Stimulated activated CD4-positive, alpha-beta T cell treated with anti-CD3 and anti-CD28 coated beads, Interleukin-12 subunit alpha, Interleukin-12 subunit beta, amount 100 ng/mL, for 24 hours (primary cell): ENCODE measurements around the gene SLC25A12.

Experiments
- DNase-seq, 2 experiments: peaks; one replicate each; pipeline ENCODE4 v3.0.0-alpha.2; 2020; ENCODE audit warnings: low read depth in 2 of 2

The SLC25A12 gene

DNA sequence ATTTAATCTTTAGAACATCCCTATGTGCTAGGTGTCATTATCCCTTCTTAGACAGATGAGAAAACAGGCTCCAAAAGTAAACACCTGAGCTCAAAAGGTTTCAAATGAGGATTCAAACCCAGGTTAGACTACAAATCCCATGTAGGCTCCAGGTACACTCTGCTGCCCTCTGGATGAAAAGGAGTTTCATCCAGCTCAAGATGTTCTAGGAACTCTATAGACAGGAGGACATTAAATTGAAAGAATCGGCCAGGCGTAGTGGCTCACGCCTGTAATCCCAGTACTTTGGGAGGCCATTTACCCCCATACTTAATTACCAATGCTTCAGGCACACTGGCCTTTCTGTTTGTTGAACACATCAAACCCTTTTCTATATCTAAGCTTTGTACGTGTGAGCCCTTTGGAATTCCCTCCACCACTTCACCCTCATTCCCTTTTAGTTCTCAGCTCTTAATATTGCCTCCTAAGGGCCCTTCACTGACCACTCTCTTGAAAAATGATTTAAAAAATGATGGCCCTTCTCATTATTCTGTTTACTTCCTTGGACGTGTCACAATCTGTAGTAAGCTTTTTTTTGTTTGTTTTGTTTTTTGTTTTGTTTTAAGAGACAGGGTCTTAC is 10.7 kb downstream of the SLC25A12 start:
- no peak for DNase-seq

DNA sequence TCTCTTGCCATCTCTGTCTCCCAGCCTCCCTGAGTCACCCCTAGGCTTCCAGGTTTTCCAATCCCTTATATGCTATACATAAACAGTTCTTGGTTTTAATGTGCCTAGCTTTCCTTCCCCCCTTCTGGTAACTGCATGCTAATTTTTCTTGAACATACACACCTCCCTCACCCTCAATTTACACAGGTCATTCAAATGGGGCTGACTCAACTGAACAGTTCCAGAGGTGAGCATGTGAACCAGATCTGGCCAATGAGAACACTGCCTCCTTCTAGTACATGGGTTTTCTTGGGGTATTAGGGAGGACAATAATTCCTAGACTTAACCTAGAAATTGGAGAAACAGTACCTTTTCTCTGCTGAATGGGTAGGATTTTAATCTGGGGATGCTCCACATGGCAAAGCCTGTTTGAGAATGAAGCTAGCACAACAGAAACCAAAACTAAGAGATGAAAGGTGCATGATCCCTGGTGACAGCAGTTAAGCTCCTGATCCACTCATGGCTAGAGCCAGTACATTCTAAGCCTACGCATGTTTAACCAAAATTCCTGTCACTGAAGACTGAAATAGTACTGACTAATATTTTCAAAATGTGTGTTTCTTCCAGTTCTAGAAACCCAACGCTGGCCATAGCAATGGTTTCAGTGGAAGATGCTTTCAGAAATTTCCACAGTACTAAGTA is 11.8 kb downstream of the SLC25A12 start:
- DNase-seq, result no peak

DNA sequence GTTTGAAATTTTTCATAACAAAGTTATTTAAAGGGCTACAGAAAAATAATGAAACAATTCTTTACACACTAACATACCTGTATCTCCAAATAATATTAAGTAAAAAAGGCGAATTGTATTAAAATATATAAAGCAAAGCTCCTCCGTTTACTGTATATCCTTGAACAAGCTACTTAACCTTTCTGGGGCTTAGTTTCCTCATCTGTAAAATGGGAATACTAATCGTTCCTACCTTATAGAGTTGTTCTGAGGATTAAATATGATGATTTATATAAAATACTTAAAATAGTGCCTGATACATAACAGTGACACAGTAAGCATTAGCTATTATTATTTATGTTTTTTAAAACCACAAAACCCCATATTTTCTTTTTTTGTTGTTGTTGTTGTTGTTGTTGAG is 13.3 kb downstream of the SLC25A12 start:
- no peak for DNase-seq

DNA sequence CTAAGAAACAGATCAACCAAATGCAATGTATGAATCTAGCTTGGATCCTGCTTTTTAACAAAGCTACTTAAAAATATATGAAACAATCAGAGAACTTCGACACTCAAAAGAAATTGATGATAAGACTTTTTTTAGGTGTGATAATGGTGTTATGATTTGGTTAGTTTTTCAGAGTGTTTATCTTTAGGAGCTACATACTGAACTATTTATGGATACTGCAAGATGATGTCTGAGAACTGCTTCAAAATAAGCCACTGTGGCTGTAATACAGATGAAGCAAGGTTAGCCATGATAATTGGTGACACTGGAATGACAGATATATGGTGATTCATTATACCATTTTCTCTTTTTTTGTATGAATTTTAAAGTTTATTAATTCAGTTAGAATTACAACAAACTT is 14.2 kb downstream of the SLC25A12 start:
- DNase-seq, result no peak

DNA sequence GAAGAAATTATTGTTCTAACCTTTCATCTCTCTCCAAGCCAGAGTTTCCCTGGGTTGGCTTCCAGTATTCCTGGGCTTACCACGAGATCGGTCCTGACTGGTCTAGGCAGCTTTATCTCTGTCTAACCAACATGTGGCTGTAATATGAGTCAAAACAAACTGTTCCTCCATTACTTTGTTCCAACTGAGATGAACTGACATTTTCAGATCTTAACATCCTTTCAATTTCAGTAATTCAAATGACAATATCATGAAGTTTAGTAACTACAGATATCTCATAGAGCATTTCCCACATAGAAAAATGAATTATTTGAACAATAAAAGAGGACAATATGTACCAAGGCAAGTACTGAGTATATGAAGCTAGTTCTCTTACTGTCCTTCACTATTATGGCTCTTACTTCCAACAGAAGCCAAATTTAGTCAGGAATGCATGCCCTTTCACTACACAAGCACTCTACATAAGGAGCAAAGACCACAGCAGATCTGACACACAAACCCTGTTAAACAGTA is 15.5 kb downstream of the SLC25A12 start:
- DNase-seq, result no peak

DNA sequence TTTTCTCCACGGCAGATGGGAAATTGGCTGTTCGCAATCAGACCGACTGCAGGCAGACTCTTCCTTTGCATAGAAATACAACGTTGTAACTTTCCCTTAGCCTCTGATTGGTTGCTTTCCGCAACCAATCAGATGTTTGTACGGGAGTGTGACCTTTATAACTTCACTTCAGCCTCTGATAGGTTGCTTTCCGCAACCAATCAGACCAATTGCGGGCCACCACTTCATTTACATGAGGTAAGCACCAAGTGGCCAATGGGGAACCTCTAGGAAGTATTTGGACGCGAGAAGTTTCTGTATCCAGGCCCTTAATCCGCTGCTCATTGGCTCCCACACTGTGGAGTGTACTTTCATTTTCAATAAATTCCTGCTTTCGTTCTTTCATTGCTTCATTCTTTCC is 19.1 kb downstream of the SLC25A12 start:
- DNase-seq, result no peak

DNA sequence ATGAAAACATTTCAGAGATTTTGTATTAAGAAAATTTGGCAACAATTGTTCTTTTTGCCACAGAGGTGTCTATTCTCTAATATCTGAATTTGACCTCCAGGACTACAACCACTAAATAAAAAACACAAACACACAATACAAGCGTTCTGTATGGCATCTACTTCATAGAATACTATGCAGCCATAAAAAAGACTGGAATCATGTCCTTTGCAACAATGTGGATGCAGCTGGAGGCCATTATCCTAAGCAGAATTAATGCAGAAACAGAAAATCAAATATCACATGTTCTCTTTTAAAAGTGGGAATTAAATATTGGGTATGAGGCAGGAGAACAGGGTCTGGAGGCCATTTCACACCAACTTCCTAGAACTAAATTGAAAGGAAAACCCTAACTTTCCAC is 19.5 kb downstream of the SLC25A12 start:
- no peak for DNase-seq

DNA sequence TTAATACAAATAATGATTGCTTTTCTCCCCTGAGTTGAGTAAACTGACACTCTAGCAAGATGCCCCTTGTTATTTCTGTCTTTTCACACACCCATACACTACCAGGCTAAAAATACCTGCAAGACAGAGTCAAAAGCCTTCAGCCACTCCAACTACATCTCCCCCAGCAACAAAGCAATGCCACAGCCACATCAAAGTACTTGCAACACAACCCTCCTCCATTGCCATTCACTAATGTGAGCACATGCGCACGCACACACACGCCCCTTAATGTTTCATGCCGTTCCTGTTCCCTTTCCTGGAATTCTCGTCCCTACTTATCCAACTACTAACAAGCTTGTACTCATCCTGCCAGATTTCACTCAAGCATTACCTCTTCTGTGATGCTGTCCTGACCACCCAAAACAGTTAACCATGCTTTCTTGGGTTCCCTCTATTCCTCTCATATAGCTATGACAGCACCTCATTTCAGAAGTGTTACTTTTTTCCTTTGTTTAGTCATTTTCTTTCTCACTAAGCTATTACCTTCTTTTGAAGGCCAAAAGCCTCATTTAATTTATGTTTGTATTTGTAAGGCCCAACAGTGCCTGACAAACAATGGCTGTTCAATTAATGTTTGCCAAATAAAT is 29.6 kb downstream of the SLC25A12 start:
- no peak for DNase-seq

DNA sequence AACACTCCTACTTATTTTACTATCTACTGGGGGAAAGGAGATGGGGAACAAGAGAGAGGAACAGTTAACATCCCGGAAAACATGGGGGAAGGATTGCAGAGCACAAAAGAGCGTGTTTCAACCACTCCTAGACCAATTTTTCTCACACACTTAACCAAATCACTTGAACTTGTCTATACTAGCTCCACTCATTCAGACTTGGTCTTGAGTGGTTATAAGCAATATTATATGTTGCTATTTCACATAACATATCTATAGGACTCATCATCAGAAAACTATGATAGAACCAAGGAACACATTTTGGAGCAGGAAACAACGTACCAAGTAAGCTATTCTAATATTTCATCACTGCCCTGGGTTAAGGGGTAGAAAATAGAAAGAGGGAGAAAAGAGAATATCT is 31.5 kb downstream of the SLC25A12 start:
- no peak for DNase-seq

DNA sequence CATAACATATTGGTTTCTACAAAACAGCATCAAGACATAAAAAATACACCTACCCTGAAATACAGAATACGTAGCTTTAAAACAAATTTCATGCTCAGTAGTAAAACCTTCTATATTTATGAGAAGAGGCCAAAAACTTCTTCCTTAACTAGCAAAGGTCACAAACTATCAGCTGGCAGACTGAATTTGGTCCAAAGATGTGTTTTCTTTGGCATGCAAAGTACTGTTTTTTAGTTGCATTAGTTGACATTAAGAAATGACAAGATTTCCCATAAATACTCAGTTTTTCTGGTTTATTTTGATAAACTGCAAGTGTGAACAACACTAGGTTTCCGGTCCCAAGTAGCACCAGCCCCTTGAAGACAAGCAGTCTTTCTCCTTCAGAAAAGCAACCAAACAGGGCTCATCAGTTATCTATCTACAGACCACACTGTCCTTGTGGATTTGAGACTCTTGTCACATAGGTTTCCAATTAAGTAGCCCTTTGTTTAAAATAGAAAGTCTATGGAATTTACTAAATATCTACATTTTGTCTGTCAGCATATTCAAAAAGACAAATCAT is 35.6 kb downstream of the SLC25A12 start:
- DNase-seq, result no peak

DNA sequence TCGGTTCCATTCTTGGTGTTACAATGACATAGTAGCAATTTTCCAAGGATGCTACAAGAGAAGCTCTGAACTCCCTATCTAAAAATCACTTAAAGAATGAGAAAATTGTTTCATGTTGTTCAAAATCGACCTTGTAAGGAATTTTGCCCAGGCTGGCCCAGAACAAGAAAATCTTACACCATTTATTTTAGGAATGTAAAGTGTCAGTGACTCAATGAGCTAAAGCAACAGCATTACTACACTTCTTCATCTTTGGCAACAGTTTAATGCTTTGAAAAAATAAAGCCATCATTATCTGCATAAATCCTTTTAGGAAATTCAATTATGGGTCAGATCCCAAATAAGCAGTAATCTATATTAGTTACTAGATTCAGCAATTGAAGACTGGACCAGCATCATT is 38.6 kb downstream of the SLC25A12 start:
- DNase-seq, result no peak

DNA sequence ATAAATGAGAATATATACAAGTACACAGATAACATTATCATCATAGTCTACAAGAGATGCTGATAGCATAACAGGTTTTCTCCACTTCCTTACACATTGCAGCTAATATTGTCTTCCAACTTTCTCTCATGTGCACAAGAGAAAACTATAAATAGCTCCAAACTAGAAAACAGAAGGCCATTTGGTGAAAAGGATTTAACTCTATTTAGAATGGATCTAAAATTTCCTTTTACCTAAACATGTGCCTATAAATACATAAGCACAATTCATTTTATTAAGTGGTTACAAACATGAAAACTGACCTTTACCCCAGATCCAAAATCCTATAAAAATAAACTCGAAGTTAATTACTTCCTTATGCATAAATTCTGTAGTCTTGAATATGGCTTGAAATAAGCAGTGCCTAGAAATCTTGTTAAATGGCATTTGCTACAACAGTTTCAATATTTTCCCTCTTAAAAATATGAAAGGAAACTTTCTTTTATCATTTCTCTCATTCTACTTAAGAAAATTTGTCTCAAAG is 41.6 kb downstream of the SLC25A12 start:
- no peak for DNase-seq

DNA sequence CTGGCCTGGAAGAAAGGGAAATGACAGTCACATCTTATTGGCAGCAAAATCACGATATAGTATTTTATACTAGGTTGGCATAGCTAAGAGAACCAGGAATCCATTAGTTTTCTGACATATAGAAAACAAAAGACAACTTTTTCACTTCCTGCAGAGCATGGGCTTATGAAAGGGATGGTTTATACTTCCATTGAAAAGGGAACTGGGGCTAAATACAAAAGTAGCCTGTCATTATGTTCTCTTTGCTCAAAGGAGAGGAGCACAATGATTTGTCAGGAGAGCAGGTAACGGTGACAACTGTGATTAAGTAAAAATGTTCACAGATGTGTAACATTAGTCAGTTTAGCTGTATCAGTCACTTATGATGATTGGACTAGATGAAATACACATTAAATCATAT is 46.4 kb downstream of the SLC25A12 start:
- DNase-seq, result no peak

DNA sequence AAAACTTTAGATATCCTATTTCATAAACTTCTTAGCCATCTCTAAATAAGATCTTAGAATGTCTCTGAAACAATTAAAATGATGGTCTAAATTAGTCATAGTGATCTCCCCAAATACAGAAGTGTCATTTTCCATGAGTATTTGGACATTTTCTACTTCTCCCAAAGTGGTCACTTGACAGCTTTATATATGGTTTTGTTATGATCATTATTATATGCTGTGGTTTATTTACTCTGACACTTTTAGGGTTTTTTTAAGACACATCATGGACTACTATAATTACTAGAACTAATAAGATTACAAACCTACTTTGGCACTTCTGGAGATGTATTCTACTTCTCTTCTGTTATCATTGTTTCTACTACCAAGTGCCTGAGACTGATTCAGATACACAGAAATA is 47.1 kb downstream of the SLC25A12 start:
- no peak for DNase-seq

DNA sequence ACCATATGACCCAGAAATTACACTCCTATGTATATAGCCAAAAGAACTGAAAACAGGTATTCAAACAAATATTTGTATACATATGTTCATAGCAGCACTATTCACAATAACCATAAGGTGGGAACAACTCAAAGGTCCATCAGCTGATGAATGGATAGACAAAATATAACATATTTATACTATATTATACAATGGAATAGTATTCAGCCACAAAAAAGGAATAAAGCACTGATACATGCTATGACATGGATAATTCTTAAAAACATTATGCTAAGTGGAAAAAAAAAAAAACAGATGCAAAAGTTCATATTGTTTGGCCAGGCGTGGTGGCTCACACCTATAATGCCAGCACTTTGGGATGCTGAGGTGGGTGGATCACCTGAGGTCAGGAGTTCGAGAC is 52.0 kb downstream of the SLC25A12 start:
- DNase-seq, result no peak

DNA sequence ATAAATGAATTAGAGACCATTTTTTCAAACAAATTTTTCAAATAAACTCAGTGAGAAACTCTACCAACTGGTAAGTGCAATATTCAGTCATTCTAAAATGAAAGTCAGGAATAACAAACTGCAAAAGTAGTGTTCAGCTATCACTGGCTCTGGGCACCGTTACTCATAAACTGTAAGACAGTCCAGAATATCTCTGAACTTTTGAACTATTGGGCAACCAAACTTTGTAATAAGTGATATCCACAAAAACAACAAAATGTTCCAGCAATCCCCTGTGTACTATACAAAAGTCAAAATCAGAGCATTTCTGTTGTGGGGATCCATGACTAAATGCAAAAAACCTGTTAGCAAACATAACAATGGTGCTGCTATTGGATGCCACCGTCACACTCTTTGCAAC is 56.3 kb downstream of the SLC25A12 start:
- no peak for DNase-seq

DNA sequence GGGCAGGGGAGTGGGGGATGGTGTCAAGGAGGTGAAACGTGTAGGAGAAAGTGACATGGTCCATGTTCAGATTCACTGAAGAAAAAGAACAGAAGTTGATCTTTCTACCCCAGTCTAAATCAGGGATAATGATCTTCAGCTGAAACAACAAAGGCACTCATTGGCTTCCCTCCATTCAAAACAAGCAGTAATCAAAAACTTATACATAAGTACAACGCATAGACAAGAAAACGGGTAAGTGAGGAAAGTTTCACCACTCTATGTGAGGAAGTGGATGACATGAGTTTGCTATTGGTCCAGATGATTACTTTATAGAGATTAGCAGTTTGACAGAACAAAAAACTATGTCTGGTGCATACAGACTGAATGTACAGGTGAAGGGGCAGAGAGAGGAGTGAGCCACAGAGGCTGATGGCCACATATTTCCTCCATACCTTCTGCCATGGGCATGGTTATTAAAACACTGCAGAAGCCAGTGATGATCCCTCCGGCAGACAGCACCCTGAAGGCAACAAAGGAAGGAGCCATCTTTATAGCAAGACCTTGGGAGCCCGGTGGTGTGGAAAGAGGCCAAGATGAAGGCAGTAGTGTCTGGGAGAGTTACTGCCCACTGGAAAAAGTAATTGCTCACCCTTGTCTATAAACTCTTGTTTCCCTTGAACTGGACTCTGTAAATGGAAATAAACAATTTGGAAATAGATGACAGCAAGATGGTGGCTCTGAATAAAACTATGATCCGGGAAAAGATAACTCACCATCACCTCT is 57.7 kb downstream of the SLC25A12 start:
- DNase-seq, result no peak

DNA sequence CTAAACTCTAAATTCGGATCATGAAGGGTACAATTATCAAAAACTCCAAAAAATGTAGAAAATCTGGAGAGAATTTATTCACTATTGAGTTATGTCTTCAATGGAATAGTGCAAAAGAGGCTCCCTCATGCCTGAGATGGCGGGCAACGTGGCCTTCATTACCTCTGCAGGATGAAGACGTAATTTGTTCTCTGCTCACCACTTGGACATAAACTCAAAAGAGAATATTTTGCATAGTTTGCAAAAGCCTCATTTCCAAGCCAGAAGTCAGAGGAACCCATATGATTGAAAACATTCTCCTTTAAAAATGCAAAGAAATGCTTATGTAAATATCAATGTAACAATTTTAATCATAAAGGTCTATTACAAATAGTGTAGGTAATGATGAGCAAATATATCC is 58.7 kb downstream of the SLC25A12 start:
- DNase-seq, result no peak

DNA sequence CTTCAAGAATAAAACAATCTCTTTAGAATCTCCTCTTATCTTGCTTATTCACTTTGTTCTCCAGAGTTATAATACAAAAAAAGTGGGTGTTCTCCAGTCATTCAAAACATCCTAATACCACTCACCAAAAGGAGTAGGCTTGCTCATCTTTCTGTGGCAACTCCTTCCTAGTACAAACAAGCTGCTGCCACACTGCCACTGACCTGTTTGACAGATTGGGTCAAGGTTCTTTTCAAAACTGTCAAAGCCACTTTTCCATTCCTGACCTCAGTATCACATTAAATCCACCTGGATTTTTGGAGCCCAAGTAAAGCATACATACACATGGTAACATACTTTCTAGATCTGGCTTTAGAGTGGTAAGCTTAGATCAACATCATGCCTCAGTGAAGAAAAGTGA is 59.8 kb downstream of the SLC25A12 start:
- DNase-seq, result no peak

DNA sequence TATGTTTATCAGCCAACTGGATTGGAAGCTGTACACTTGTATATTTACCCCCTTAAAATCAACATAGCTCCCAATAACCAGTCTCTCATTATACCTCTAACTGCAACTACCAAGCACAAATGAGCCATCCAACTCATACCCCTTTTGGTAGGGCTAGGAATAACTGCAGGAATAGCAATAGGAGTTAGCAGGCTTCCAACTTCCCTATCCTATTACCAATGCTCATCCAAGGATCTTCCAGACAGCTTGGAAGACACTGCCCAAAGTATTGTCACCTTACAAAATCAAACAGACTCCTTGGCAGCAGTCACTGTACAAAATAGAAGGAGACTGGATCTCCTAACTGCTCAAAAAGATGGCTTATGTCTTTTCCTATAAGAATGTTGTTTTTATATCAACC is 61.6 kb downstream of the SLC25A12 start:
- DNase-seq, result no peak

DNA sequence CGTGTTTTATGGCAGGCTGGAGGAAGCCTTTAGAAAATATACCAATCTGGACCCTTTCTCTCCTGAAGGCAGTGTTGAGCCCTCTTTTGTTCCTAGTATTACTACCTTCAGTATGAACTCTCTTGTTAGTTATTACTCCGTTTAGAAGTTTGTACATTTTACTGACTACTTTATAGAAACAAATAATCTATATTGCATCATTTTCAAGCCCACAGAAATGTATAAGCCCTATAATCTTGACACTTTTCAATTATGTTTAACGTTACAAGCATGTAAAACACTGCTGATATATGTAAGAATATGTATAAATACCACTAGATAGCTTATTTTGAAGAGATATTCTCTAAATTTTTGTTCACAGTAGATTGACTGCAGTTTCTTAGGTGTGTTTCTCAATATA is 64.0 kb downstream of the SLC25A12 start:
- no peak for DNase-seq

DNA sequence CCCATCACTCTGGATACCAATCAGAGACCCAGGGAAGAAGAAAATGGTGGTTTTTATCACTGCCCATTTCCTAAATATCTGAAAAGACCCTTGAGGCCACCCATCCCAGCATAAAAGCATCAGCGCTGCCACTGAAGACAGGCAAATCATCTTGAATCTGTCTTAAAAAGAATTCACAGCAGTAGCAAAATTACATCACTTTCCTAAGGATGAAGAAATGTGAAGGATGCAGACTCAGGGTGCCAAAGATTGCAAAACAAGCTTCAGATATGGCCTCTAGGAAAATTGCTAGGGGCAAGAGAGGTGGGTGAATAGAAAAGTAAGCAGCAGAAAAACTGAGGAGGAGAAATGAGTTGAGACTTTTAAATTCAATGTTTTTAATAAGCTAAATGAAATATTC is 70.0 kb downstream of the SLC25A12 start:
- no peak for DNase-seq
